Measurements from ENCODE around the gene RBM15B.
A peak's percentile ranks its signal among the peaks of the same experiment; 100 is the strongest.
"Not testable (repeated sequence)": the region's sequence is repeated elsewhere in the genome, so short reads cannot be mapped to it uniquely, and the experiment has no call there.

Gene RBM15B

GRCh38 chr3:51391075-51391565 lies at the start of gene RBM15B:
Gene RBM15B, plus strand, starts transcription at chr3:51391285. Its CDS starts 115 bp downstream, at chr3:51391400.
- FAIRE-seq = no peak

- no peak for FAIRE-seq
Observed at GRCh38 chr3:51343918-51344687, 47.0 kb upstream of the RBM15B start.

- FAIRE-seq = no peak
Observed at GRCh38 chr3:51350751-51351150, 40.3 kb upstream of the RBM15B start.

- FAIRE-seq = no peak
Observed at GRCh38 chr3:51353131-51353530, 38.0 kb upstream of the RBM15B start.

- FAIRE-seq = no peak
Observed at GRCh38 chr3:51353691-51354090, 37.4 kb upstream of the RBM15B start.

GRCh38 chr3:51354172-51354571 lies 36.9 kb upstream of the RBM15B start:
- FAIRE-seq = no peak

GRCh38 chr3:51354731-51355615 lies 36.1 kb upstream of the RBM15B start:
- no peak for FAIRE-seq

- FAIRE-seq = no peak
Observed at GRCh38 chr3:51355891-51356578, 35.0 kb upstream of the RBM15B start.

GRCh38 chr3:51357856-51358255 lies 33.2 kb upstream of the RBM15B start:
- no peak for FAIRE-seq

- no peak for FAIRE-seq
Observed at GRCh38 chr3:51358981-51359380, 32.1 kb upstream of the RBM15B start.

GRCh38 chr3:51360806-51361205 lies 30.3 kb upstream of the RBM15B start:
- FAIRE-seq = no peak

- no peak for FAIRE-seq
Observed at GRCh38 chr3:51361746-51362145, 29.3 kb upstream of the RBM15B start.

- no peak for FAIRE-seq
Observed at GRCh38 chr3:51362476-51362875, 28.6 kb upstream of the RBM15B start.

GRCh38 chr3:51368276-51368675 lies 22.8 kb upstream of the RBM15B start:
- FAIRE-seq = not testable (repeated sequence)

GRCh38 chr3:51371943-51372557 lies 19.0 kb upstream of the RBM15B start:
- peak; percentile 94 for FAIRE-seq

GRCh38 chr3:51373658-51374421 lies 17.2 kb upstream of the RBM15B start:
- no peak for FAIRE-seq

- no peak for FAIRE-seq
Observed at GRCh38 chr3:51374456-51374855, 16.6 kb upstream of the RBM15B start.

- FAIRE-seq = no peak
Observed at GRCh38 chr3:51375136-51375535, 15.9 kb upstream of the RBM15B start.

GRCh38 chr3:51375571-51375970 lies 15.5 kb upstream of the RBM15B start:
- FAIRE-seq = no peak

GRCh38 chr3:51378065-51378464 lies 13.0 kb upstream of the RBM15B start:
- FAIRE-seq = no peak

- FAIRE-seq = no peak
Observed at GRCh38 chr3:51378726-51379125, 12.4 kb upstream of the RBM15B start.

- FAIRE-seq = no peak
Observed at GRCh38 chr3:51379301-51379700, 11.8 kb upstream of the RBM15B start.

All from G401.6 (cell line).